ENCODE measurements around the gene PHLDB2. TPM values are rescaled to one million over a fixed set of nuclear protein-coding genes. Genes with fewer than 3 reads are reported as not detected.

PHLDB2 gene
- total and polyA plus RNA-seq, 2 of the 13 experiments (the other 11 are each of a cell fraction or from before 2014, with no cell fraction given) = 8.4 to 23.6 TPM

DNA sequence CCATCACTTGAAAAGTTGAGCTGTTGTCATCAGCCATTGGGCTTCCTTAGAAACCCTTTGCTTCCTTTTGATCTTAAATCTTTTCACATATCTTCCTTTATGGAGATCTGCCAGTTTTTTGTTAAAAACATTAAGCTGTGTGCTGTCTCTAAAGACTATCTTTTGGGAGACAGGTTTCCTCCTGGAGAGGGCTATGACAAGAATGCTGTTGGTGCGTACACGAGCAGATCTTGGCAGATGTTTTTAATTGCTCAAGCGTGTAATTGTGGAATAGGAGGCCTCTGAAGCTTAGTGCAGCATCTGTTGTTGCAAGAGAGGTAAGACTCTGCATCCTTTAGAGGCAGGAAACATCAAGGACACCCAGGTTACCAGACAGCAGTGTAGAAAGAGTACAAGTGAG is 56.8 kb downstream of the PHLDB2 start:
- intact Hi-C loops (cut with micrococcal nuclease; ENCODE audit: unreplicated experiment) (no loop called here), in situ Hi-C loops (cut with HindIII; ENCODE audit: extremely low pct_ligation_motif_present, low pct_unique_long_range_greater_than_20kb) (no loop called here)
- DNase-seq (ENCODE audit: low spot score) (no peak), FAIRE-seq (no peak), ATAC-seq (no peak)
- no peaks in the 10 kb centered on the region for H3K9me3 ChIP-seq (ENCODE audit: low read length)
- no peaks in the 10 kb centered on the region for H3K27me3 ChIP-seq (ENCODE audit: control insufficient read depth in 1 of 2, insufficient read depth in 2 of 2, low read length in 2 of 2)
- peaks cover 10 to 26% of the 10 kb centered on the region in 2 experiments for H3K36me3 ChIP-seq (replicated peaks in 1 of 2; ENCODE audit: control insufficient read depth in 1 of 2, insufficient read depth in 2 of 2, low read length in 2 of 2)
- H3K9ac ChIP-seq (ENCODE audit: insufficient read depth, low read depth, low read length) = no peak overlapping the region
- no TSS peak for BruUV-seq (replicated peaks)
- H3K27ac ChIP-seq (ENCODE audit: extremely low read length, insufficient read depth, low read length) = no peak overlapping the region
- CTCF ChIA-PET (ENCODE audit: low intra/inter-chr PET ratio, low total read pairs) = no interaction called here
- no peak overlapping the region for H3K4me2 ChIP-seq (ENCODE audit: low read depth, low read length)
- no peaks in the 10 kb centered on the region for H3K4me1 ChIP-seq (ENCODE audit: insufficient read depth, low read length)
- POLR2A ChIA-PET = no interaction called here
- H3K4me3 ChIP-seq (replicated peaks in 1 of 3; ENCODE audit: insufficient read depth in 1 of 3, low read depth in 2 of 3, low read length in 3 of 3) = no peak overlapping the region
- no peak overlapping the region for H2AFZ ChIP-seq (ENCODE audit: low read length)
- 98% methylated on average over 3 of the region's 3 CpGs for WGBS (ENCODE audit: low lambda C conversion rate)
- no peaks in the 10 kb centered on the region for H4K20me1 ChIP-seq (ENCODE audit: insufficient read depth, low read length)
- H3K79me2 ChIP-seq (ENCODE audit: insufficient read depth, low read length) = no peaks in the 10 kb centered on the region
- TF ChIP-seq PCBP1 (IDR thresholded peaks at IDR 0.05; ENCODE audit: borderline replicate concordance, low read depth, low read length) (no peak), ZMYM2 (CRISPR knock-in tag; IDR thresholded peaks at IDR 0.05) (no peak), ZIK1 (CRISPR knock-in tag; IDR thresholded peaks at IDR 0.05; ENCODE audit: borderline replicate concordance, low read depth) (no peak), KDM3A (CRISPR knock-in tag; IDR thresholded peaks at IDR 0.05; ENCODE audit: low read depth) (no peak), ZNF75D (CRISPR knock-in tag; IDR thresholded peaks at IDR 0.05; ENCODE audit: borderline replicate concordance) (no peak), CC2D1A (CRISPR knock-in tag; IDR thresholded peaks at IDR 0.05) (no peak)
- TF ChIP-seq, protein P1, sequence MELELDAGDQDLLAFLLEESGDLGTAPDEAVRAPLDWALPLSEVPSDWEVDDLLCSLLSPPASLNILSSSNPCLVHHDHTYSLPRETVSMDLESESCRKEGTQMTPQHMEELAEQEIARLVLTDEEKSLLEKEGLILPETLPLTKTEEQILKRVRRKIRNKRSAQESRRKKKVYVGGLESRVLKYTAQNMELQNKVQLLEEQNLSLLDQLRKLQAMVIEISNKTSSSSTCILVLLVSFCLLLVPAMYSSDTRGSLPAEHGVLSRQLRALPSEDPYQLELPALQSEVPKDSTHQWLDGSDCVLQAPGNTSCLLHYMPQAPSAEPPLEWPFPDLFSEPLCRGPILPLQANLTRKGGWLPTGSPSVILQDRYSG (CRISPR knock-in tag; IDR thresholded peaks at IDR 0.05) = no peak
- TF ChIP-seq, protein P2, sequence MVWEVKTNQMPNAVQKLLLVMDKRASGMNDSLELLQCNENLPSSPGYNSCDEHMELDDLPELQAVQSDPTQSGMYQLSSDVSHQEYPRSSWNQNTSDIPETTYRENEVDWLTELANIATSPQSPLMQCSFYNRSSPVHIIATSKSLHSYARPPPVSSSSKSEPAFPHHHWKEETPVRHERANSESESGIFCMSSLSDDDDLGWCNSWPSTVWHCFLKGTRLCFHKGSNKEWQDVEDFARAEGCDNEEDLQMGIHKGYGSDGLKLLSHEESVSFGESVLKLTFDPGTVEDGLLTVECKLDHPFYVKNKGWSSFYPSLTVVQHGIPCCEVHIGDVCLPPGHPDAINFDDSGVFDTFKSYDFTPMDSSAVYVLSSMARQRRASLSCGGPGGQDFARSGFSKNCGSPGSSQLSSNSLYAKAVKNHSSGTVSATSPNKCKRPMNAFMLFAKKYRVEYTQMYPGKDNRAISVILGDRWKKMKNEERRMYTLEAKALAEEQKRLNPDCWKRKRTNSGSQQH (CRISPR knock-in tag; IDR thresholded peaks at IDR 0.05; ENCODE audit: low read depth) = no peak
